ENCODE data around the gene CCT2. TPM values are rescaled to one million over a fixed set of nuclear protein-coding genes. Genes with fewer than 3 reads are reported as not detected.

The CCT2 gene
- total and polyA plus RNA-seq, 9 of the 15 experiments (the other 6 are each of a cell fraction or from before 2014, with no cell fraction given): 341 to 738 (median 490) TPM

DNA sequence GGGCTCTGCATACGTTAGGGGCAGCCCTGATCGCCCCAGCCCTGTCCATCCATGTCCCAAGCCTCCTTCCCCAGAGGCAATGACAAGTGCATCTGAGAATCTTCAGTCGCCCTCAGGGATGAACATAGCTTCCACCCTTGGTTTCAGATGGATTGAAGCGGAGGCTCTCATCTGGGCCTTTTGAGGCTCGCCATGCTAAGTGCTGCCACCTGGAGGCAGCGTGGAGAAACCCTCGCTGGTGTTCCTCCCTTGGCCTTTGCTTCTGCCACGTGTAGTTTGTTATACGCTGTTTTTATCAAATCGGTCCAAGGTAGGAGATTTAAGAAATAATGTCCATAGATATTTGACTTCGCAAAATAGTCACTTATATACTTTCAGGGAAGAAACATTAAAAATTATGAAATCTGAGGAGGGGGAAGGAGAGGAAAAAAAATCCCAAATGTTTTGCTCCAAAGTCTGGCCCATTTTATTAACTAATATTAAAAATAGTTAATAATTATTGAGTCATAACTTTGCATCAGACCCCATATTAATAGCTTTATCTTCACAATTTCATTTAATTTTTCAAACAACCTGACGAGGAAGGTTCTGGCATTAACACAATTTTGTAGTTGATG is 54.2 kb downstream of the CCT2 start (continued):
- TF ChIP-seq, protein P1, sequence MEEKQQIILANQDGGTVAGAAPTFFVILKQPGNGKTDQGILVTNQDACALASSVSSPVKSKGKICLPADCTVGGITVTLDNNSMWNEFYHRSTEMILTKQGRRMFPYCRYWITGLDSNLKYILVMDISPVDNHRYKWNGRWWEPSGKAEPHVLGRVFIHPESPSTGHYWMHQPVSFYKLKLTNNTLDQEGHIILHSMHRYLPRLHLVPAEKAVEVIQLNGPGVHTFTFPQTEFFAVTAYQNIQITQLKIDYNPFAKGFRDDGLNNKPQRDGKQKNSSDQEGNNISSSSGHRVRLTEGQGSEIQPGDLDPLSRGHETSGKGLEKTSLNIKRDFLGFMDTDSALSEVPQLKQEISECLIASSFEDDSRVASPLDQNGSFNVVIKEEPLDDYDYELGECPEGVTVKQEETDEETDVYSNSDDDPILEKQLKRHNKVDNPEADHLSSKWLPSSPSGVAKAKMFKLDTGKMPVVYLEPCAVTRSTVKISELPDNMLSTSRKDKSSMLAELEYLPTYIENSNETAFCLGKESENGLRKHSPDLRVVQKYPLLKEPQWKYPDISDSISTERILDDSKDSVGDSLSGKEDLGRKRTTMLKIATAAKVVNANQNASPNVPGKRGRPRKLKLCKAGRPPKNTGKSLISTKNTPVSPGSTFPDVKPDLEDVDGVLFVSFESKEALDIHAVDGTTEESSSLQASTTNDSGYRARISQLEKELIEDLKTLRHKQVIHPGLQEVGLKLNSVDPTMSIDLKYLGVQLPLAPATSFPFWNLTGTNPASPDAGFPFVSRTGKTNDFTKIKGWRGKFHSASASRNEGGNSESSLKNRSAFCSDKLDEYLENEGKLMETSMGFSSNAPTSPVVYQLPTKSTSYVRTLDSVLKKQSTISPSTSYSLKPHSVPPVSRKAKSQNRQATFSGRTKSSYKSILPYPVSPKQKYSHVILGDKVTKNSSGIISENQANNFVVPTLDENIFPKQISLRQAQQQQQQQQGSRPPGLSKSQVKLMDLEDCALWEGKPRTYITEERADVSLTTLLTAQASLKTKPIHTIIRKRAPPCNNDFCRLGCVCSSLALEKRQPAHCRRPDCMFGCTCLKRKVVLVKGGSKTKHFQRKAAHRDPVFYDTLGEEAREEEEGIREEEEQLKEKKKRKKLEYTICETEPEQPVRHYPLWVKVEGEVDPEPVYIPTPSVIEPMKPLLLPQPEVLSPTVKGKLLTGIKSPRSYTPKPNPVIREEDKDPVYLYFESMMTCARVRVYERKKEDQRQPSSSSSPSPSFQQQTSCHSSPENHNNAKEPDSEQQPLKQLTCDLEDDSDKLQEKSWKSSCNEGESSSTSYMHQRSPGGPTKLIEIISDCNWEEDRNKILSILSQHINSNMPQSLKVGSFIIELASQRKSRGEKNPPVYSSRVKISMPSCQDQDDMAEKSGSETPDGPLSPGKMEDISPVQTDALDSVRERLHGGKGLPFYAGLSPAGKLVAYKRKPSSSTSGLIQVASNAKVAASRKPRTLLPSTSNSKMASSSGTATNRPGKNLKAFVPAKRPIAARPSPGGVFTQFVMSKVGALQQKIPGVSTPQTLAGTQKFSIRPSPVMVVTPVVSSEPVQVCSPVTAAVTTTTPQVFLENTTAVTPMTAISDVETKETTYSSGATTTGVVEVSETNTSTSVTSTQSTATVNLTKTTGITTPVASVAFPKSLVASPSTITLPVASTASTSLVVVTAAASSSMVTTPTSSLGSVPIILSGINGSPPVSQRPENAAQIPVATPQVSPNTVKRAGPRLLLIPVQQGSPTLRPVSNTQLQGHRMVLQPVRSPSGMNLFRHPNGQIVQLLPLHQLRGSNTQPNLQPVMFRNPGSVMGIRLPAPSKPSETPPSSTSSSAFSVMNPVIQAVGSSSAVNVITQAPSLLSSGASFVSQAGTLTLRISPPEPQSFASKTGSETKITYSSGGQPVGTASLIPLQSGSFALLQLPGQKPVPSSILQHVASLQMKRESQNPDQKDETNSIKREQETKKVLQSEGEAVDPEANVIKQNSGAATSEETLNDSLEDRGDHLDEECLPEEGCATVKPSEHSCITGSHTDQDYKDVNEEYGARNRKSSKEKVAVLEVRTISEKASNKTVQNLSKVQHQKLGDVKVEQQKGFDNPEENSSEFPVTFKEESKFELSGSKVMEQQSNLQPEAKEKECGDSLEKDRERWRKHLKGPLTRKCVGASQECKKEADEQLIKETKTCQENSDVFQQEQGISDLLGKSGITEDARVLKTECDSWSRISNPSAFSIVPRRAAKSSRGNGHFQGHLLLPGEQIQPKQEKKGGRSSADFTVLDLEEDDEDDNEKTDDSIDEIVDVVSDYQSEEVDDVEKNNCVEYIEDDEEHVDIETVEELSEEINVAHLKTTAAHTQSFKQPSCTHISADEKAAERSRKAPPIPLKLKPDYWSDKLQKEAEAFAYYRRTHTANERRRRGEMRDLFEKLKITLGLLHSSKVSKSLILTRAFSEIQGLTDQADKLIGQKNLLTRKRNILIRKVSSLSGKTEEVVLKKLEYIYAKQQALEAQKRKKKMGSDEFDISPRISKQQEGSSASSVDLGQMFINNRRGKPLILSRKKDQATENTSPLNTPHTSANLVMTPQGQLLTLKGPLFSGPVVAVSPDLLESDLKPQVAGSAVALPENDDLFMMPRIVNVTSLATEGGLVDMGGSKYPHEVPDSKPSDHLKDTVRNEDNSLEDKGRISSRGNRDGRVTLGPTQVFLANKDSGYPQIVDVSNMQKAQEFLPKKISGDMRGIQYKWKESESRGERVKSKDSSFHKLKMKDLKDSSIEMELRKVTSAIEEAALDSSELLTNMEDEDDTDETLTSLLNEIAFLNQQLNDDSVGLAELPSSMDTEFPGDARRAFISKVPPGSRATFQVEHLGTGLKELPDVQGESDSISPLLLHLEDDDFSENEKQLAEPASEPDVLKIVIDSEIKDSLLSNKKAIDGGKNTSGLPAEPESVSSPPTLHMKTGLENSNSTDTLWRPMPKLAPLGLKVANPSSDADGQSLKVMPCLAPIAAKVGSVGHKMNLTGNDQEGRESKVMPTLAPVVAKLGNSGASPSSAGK (IDR thresholded peaks at IDR 0.05): peak; percentile 12; the same call in 1 of the 2 replicates
- no peak for TF ChIP-seq U2AF2 (optimal IDR thresholded peaks at IDR 0.05; ENCODE audit: low read depth, low read length)
- TF ChIP-seq MAX (CRISPR knock-in tag; IDR thresholded peaks at IDR 0.05): peak; percentile 31; the same call in 1 of the 2 replicates
- TF ChIP-seq, protein P2, sequence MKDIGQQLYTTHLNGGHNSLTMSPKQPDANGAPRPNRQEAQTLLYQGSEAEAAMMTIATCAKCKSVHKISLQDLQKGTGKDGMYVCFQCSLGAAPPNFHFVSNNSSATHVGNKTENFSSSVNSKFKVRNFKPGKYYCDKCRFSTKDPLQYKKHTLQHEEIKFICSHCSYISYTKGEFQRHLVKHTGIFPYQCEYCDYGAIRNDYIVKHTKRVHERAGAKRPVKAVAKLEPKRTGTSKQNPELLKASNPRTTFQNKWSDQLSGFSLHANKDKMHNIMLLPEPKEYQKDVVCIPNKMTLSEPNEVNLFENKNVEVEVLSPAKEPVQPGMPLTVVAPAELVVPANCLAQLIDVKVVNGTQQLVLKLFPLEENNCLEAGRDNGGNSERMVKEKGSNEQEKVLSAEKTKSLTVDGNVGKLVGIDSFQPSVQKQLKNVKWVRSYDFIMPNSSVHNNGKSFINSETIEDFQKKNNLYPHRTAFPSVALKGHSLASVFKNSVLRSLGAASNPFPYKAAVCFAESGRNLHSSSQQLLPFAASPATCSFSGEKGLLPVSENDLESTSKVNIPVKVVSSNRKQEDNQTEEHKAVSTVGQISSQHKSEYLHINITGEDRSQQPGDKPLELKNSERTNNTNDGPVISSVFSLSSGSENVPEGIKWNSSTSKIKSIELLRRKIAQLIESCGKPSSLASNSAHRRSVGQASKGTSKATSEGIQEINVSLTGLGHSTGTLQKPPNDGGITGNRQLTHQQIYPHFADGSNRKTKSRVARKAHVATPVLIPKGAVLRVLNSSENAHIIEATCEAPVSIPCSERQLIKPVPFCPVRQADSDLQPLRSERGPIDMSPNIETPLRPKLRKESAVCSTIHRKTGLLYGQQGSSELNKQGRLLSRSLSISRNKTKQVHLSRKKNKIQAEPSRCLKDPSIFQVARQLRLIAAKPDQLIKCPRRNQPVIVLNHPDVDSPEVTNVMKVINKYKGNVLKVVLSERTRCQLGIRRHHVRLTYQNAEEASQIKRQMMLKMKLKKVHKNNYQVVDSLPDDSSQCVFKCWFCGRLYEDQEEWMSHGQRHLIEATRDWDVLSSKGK (CRISPR knock-in tag; IDR thresholded peaks at IDR 0.05): no peak
- TF ChIP-seq, protein P3, sequence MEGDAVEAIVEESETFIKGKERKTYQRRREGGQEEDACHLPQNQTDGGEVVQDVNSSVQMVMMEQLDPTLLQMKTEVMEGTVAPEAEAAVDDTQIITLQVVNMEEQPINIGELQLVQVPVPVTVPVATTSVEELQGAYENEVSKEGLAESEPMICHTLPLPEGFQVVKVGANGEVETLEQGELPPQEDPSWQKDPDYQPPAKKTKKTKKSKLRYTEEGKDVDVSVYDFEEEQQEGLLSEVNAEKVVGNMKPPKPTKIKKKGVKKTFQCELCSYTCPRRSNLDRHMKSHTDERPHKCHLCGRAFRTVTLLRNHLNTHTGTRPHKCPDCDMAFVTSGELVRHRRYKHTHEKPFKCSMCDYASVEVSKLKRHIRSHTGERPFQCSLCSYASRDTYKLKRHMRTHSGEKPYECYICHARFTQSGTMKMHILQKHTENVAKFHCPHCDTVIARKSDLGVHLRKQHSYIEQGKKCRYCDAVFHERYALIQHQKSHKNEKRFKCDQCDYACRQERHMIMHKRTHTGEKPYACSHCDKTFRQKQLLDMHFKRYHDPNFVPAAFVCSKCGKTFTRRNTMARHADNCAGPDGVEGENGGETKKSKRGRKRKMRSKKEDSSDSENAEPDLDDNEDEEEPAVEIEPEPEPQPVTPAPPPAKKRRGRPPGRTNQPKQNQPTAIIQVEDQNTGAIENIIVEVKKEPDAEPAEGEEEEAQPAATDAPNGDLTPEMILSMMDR (IDR thresholded peaks at IDR 0.05 in 2 of 3, conservative IDR thresholded peaks at IDR 0.05 in 1 of 3; ENCODE audit: insufficient read depth in 2 of 3, low read depth in 1 of 3, low read length in 3 of 3): peak; percentile 85 to 93 (median 88)
- TF ChIP-seq STAG1 (CRISPR knock-in tag; IDR thresholded peaks at IDR 0.05; ENCODE audit: borderline replicate concordance): no peak
- TF ChIP-seq ZNF717 (CRISPR knock-in tag; IDR thresholded peaks at IDR 0.05): no peak
- TF ChIP-seq PHB (CRISPR knock-in tag; IDR thresholded peaks at IDR 0.05): no peak
- TF ChIP-seq HCFC1 (IDR thresholded peaks at IDR 0.05; ENCODE audit: low read depth, low read length): no peak
- TF ChIP-seq CREM (IDR thresholded peaks at IDR 0.05; ENCODE audit: low read depth): 0 out of 2 replicates have a peak, but pooled peaks have one; percentile 22
- TF ChIP-seq ZNF785 (CRISPR knock-in tag; IDR thresholded peaks at IDR 0.05): no peak
